HCT116 (cell line): ENCODE results near the gene WFDC12.

Source experiments
- ELF1 ChIP-seq: IDR thresholded peaks from 2 replicates; pipeline ENCODE4 v1.6.1; 2012; ENCODE audit warnings: low read depth, borderline replicate concordance
- EZH2 ChIP-seq: fragments of 200-600 bp; sonication (generic); IDR thresholded peaks from 2 replicates; pipeline ENCODE4 v1.6.1; 2017; ENCODE audit warnings: antibody characterized with exemption, mixed run types
- SIN3A ChIP-seq: IDR thresholded peaks from 2 replicates; pipeline ENCODE4 v1.6.1; 2012; ENCODE audit warnings: low read depth
- SP1 ChIP-seq: IDR thresholded peaks from 2 replicates; pipeline ENCODE4 v1.6.1; 2012; ENCODE audit warnings: low read depth
- TF ChIP-seq, protein P1 (sequence below), 3 experiments: fragments of 200-600 bp in 1 of 3; sonication (generic) in 1 of 3; IDR thresholded peaks in 2 of 3; conservative IDR thresholded peaks in 1 of 3; 2 replicates each; pipeline ENCODE4 v1.5.1; 2012 to 2017; ENCODE audit warnings: low read depth in 2 of 3, low read length in 2 of 3, antibody characterized with exemption in 1 of 3, borderline replicate concordance in 1 of 3, control low read depth in 1 of 3, mild to moderate bottlenecking in 1 of 3, mixed read lengths in 1 of 3, mixed run types in 1 of 3, moderate library complexity in 1 of 3; ENCODE audit not compliant: insufficient read depth in 1 of 3

DNA sequence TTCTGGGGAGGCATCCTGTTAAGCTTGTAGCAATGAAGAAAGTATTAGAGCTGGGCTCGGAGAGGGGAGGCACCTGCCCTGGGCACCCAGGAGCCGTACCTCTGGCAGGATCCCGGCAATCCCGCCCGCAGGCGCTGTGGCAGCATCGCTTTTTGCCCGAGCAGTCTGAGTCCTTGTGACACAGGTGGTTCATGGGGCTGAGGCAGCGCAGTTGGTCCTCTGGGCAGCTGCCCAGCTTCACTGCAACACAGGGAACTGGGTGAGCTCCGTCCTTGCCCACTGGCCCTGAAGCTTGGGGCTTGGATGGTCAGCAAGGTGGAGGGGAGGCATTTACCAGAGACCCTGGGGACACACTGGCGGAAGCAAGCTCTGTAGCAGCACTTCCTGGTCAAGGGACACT lies 14.0 kb downstream of the WFDC12 start:
- TF ChIP-seq, protein P1, sequence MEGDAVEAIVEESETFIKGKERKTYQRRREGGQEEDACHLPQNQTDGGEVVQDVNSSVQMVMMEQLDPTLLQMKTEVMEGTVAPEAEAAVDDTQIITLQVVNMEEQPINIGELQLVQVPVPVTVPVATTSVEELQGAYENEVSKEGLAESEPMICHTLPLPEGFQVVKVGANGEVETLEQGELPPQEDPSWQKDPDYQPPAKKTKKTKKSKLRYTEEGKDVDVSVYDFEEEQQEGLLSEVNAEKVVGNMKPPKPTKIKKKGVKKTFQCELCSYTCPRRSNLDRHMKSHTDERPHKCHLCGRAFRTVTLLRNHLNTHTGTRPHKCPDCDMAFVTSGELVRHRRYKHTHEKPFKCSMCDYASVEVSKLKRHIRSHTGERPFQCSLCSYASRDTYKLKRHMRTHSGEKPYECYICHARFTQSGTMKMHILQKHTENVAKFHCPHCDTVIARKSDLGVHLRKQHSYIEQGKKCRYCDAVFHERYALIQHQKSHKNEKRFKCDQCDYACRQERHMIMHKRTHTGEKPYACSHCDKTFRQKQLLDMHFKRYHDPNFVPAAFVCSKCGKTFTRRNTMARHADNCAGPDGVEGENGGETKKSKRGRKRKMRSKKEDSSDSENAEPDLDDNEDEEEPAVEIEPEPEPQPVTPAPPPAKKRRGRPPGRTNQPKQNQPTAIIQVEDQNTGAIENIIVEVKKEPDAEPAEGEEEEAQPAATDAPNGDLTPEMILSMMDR (IDR thresholded peaks at IDR 0.05 in 2 of 3, conservative IDR thresholded peaks at IDR 0.05 in 1 of 3; ENCODE audit: borderline replicate concordance in 1 of 3, insufficient read depth in 1 of 3, low read depth in 2 of 3, low read length in 2 of 3) = no peak
- TF ChIP-seq ELF1 (no peak), EZH2 (no peak), SIN3A (no peak), SP1 (no peak)
